Measurements from ENCODE around the gene GPC5.
"Not testable (repeated sequence)": the region's sequence is repeated elsewhere in the genome, so short reads cannot be mapped to it uniquely, and the experiment has no call there.

Gene GPC5

DNA sequence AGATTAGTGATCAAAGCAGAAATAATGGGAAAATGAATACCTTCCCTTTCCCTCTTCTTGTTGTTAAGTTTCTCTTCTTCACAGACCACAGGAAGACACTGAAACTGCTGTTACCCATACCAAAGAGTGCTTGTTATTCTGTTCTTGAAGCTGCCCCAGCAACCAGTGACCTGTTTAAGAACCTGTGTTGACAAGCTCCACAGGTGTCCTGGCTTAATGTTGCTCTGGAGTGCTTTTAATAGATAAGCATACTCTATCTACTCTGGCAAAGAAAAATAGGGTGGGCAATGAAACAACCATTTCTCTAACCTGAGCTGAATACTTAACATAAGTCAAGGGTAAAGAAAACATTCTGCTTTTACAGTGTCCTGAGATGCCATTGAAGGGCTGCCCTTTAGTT, 1321.4 kb downstream of the GPC5 start:
- peak; percentile 97 for DNase-seq

DNA sequence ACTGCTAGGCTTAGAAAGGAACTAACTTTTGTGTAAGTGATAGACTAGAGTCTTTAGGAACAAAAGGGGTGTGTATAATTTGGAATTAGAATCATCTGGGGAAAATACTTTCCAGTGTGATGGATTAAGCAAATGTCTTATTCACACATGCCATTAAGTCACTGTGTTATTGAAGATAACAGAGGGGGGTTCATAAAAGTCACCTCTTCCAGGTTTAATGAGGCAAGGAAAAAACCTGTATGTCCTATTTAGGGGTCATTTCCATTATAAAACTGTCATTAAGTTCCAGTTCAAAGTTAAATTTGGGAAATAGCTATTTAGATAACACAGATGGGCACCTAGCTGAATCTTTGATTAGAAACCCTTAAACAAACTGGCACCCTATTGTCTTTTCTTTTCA, 1323.2 kb downstream of the GPC5 start:
- peak; percentile 39 for DNase-seq

DNA sequence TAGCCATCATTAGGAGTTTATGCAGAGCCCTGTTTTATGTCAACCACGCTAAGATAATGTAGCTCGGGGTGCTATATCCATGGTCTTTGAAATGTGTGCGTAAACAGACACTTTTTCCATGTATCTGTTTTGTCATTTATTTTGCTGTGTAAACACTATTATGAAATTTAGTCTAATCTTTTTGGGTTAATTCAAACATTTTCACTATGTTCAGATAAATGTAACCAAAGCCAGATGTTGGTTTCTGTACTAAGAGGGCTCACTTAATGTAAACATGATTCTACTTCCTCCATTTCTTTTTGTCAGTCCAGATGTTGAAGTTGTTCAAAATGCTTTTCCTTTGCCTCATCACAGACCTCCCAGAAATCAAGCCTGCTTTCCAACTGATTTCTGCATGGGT, 1328.7 kb downstream of the GPC5 start:
- no peak for DNase-seq

DNA sequence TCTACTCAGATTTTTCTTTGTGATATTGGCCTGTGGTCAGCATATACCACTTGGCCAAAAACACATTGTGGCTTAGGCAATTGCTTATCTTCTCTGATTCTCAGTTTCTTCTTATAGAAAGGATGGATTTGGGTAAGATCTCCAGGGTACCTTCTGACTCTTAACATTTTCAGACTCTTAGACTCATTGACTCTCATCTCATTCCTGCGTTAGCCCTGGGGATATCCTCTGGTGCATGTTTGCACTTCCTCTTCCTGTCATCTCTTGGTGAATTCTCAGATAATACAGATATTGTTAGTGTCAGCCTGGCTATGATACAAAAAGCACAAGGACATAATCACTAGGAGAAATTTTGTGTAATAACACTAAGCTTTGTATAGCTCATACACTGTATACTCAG, 1335.6 kb downstream of the GPC5 start:
- no peak for DNase-seq

DNA sequence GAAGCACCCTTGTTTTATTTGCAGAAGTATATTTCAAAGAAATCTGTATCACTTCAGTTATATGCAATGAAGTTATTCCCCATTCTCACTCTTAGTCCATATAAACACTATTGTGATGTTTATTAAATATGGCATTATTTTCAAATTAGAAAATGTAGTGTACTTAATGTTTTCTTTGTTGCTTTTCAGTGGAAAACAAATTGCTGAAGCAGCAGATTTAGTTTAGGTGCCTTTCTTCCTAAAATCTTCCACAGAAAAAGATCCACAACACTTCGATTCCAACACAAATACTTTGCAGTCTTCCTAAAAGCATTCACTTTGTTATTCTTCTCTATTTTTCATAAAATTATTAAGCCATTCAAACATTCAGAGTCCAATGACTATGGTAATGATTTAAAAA, 1336.1 kb downstream of the GPC5 start:
- DNase-seq: no peak

DNA sequence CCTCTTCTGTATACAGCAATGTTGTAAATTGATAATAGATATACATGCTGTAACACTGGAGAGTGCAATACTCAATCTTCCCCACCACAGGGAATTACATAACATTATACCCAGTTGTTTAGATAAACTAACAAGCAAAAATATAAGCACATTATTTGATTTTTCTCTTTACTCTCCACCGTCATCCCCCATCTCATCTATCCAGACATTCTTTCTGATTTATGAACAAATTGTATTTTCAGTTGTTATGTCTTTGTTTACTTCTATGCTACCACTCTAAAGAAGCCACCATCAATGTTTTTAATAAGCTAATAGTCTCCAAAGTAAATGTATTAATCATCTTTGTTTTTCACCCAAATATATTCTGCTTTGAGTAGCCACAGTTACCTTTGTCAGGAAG, 1337.5 kb downstream of the GPC5 start:
- DNase-seq: no peak

DNA sequence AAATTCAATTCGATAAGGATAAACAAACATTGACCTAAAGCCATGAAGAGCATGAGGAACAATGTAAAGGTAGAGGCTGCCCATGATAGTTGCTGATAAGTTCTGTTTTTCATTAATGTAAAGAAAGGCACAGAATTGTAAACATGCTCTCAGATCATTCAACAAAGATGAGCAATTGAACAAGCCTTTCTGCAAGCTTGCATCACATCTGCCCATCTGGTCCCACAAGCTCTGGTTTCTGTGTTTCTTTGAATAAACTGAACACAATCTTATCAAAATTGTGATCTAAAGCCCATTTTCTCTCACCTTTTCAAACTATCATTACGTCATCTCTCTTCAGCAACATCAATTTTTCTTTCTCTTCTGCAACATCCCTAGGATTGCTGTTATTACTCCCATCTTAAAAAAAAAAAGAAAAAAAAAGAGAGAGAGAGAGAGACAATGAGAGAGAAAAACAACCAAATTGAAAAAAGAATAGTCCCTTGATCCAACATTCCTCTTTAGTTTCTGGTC, 1340.9 kb downstream of the GPC5 start:
- DNase-seq: peak; percentile 96

DNA sequence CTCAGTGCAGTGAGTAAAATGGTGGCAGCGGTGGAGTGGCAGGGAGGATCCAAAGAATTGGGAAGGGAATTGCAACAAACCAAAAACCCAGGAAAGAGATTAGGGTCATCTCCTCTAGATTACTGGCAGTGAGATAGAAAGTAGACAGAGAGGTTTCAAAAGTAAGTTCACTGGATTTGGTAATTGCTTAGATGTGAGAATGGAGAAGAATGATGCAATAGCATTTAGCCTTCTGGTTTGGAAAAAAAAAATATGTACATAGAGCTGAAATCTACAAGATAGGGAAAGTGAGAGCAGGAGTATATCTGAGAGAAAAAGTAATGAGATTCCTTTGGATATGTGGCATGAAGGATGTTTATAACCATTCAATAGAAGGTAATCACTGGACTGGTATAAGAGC, 1345.6 kb downstream of the GPC5 start:
- no peak for DNase-seq

DNA sequence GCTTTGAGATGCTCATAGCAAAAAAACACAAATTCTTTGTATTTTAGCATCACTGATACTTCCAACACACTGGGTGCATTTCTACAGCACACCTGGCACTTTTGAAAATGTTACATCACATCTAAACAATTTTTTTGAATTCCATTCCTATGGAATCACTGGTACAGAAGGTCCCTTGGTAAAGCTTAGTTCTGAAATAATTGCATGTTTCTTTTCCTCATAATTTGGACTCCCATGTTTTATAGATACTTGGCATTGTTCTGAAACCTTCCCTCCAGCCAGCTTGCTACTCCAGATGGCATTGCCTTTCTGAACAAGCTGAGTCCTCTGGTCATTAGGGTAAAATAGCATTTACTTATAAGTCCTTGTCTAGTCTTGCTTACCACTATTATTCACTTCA, 1346.8 kb downstream of the GPC5 start:
- DNase-seq: no peak

DNA sequence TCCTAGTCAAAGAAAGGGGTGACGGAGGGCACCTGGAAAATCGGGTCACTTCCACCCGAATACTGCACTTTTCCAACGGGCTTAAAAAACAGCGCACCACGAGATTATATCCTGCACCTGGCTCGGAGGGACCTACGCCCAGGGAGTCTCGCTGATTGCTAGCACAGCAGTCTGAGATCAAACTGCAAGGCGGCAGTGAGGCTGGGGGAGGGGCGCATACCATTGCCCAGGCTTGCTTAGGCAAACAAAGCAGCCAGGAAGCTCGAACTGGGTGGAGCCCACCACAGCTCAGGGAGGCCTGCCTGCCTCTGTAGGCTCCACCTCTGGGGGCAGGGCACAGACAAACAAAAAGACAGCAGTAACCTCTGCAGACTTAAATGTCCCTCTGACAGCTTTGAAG, 1354.3 kb downstream of the GPC5 start:
- not testable (repeated sequence) for DNase-seq

DNA sequence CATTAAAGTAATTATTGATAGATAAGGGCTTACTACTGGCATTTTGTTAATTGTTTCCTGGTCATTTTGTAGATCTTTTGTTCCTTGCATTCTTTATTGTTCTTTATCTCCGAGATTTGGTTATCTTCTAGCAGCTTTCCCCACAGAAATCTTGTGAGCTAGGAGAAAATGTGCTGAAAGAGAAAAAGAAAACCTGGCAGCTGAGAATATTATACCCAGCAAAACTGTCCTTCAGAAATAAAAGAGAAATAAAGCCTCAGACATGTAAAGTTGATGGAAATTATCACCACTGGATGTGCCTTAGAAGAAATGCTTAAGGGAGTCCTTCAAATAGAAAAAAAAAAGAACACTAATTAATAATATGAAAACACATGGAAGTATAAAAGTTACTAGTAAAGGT, 1363.3 kb downstream of the GPC5 start:
- DNase-seq: no peak

DNA sequence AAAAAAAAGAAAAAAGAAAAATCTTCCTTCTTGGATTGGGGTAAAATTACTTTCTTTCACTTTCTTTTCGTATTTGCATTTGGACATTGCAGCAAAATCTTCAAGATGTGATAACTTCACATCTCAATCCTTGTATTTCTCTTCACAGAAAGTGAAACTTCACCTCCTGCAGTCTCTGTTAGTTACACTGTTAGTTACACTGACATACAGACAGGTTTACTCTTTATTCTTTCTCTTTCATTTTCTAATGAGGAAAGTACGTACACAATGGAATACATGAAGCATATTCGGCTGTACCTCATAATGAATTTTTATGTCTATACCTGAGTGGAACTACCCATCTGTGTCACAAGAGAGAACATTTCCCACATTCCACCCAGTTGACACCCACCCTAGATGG, 1369.0 kb downstream of the GPC5 start:
- DNase-seq: no peak

DNA sequence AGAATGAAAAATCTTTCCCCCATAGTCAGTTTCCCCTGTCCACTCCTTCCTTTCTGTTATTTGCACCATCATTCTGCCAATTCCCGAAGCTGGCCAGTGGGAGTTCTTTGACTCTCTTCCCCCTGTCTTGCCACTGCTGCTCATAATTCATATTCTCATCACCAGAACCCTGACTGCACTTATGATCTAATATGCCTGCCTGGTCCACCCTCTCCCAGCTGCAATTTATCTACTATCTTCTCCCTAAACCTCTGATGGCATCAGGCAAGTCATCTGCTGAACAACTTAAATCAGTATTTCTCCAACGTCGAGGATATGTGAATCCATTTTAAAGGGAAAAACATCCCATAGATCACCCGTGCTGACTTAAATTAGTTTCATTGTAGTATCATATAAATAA, 1370.2 kb downstream of the GPC5 start:
- DNase-seq: no peak

DNA sequence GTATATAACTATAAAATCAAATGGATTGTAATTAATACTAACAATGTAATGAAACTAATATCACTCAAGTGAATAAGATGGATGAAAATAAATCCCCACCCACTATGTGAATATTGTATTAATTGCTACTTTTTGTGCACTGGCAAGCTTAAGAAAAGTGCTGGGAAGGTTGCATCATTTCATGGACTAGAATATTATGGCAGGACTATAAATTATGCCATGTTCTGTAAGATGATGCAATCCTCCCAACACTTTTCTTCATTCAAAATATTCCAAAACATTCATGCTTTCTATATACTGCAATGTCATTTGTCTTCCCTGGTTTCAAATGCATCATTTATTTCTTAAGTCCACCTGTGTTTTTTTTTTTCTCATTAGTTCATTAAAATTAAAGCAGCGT, 1370.6 kb downstream of the GPC5 start:
- no peak for DNase-seq

DNA sequence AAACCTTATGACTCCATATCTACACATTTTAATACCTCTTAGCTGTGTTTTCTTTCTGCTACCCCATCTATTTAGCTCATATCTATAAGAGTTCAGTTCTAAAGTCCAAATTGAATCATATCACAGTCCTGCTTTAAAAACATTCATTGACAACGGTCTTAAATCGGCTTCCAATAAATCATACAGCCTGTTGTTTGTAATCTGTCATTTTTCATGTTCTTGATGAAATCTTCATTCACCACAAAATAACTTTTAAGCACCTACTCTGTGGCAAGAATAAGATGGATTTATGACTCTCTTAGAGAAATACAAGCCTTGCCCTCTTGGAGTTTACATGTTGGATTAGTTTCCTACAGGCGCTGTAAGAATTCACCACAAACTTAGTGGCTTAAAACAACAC, 1377.2 kb downstream of the GPC5 start:
- DNase-seq: no peak

DNA sequence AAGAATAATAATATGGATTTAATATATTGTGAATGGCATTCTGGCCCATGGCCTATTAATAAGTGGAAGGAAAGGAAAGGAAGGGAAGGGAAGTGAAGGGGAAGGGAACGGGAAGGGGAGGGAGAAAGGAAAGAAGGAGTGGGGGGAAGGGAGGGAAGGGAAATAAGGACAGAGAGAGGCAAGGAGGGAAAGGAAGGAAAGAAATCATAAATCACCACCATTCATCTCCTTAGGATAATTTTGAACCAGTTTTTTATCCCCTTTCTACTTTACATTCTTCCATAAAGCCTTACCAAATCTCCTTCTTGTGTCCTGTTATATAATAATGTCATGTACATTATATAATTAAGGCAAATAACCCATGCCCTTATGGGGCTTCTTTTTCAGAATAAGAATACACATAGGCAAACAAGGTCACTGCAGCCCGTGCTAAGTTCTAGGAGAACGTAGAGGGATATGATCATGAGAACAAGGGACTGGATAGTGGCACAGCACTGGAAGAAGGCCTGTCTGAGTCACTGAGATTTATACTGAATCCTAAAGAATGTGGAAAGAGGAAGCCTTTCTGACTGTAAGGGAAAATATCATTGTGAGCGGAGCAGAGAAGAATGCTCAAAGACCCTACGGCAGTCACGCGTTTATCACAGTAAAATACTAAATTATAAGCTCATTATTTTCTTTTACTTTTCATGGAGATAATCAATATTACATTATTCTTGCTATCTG, 1383.7 kb downstream of the GPC5 start:
- no peak for DNase-seq

DNA sequence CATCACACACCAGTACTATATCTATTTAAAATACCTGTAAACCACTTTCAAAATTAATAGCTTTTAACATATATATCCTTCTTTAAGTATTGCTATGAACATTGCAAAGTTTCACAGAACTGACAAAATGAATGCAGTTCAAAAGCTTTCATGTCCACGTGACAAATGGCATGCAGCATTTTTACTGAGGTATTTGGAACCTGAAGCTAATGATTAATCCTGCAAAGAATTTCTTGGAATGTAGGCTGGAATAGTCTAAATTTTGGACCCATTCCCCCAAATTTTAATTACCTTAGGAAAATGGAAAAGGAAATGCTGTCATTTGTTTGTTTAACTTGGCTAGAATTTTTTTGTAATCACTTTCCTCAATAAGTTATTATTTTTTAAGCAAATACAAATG, 1404.4 kb downstream of the GPC5 start:
- DNase-seq: no peak

DNA sequence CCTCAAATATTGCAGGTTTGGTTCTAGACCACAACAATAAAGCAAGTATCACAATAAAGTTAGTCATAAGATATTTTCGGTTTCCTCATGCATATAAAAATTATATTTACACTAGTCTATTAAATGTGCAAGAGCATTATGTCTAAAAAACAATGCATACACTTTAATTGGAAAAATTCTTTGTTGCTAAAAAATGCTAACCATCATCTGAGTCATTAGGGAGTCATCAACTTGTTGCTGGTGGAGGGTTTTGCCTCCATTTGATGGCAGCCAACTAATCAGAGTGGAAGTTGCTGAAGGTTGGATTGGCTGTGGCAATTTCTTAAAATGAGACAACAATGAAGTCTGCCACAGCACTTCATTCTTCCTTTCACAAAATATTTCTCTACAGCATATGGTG, 1405.9 kb downstream of the GPC5 start:
- DNase-seq: no peak

DNA sequence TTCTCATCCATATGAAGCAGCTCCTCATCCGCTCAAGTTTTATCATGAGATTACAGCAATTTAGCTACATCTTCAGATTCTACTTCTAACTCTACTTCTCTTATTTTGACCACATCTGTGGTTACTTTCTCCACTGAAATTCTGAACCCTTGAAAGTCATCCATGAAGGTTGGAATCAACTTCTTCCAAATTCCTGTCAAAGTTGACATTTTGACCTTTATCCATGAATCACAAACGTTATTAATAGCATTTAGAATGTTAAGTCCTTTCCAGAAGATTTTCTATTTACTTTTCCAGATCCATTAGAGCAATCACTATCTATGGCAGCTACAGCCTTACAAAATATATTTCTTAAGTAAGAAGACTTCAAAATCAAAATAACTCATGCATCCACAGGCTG, 1406.5 kb downstream of the GPC5 start:
- no peak for DNase-seq

DNA sequence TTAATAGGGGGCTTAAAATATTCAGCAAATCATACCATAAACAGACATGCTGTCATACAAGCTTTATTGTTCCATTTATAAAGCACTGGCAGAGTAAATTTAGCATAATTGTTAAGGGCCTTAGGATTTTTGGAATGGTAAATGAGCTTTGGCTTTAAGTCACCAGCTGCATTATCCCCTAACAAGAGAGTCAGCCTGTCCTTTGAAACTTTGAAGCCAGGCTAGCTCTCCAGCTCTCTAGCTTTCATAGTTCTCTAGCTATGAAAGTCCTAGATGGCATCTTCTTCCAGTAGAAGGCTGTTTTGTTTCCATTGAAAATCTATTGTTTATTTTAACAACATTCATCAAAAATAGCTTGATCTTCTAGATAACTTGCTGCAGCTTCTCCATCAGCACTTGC, 1407.3 kb downstream of the GPC5 start:
- DNase-seq: no peak

DNA sequence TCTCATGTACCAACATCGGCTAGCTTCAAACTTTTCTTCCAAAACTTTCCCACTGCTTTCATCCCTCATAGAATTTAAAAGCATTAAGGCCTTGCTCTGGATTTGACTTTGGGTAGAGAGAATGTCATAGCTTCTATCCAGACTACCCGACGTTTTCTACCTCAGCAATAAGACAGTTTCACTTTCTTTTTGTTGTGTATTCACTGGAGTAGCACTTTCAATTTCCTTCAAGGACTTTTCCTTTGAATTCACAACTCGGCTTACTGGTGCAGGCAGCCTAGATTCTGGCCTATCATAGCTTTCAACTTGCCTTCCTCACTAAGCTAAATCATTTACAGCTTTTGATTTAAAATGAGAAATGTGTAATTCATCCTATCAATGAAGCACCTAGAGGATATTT, 1407.8 kb downstream of the GPC5 start:
- no peak for DNase-seq

DNA sequence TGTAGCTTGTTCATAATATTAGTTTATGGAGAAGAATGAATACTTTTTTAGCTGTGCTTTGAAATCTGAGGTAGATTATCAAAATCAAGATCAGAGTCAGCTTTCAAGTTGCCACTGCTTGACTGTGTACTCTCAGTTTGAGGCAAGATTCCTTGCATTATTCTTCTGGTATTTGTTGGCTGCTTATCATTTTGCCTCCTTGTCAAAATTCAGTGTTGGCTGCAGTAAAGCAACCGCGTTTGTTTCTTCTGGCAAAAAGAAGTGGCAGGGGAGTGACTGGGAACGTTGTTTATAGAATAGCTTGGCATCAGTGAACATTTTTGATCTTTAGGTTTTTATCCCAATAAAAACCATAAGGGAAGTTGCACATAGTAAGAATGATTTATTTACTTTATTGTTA, 1408.9 kb downstream of the GPC5 start:
- no peak for DNase-seq

DNA sequence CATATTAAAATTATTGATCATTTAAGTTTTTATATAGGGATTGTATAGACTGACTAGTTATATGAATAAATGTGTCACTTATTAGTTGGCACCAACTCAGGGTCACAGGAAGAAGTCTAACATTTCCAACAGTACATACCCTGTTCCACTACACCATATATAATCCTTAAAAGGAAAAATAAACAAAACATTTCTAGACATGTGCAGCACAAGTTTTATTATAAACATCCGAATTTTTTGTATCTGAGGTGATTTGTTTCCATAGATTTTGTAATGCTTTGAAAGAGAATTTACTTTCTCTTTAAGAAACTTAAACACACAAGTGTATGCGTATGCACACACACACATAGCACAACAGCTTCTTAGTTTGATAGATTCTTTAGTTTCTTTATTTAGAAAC, 1409.5 kb downstream of the GPC5 start:
- DNase-seq: no peak

DNA sequence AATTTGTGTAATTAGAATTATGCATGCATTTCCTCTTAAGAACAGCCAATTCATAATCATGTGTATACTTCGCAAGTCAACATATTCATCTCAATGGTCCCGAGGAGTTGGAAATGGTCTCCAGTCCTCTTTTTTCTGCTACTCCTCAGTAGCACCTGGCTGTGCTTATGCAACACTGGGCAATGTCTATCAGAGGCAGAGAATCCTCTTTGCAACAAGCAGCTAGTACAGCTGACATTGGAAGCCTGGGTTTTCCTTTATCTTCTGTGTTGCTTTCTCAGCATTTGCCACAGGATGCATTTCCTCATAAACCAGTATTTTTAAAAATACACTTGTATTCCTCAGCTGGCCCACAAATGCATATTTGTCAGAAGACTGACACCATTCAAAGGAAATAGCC, 1422.9 kb downstream of the GPC5 start:
- peak; percentile 69 for DNase-seq

DNA sequence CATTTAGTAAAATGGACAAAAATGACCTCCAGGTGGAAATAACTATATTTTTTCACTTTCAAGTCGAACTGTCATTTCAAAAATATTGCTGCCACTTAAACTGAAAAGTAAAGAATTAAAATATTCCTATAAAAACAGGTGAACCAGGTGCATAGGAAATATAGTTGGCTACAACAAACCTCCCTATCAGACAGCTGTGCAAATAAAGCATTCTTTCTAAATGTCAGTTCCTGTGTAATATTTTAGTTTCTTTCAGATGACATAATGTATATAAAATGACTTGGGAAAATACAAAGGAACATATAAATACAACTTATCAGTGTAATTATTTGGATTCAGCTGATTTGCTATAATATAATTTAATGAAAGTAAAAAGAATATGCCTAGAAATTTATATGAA, 1424.6 kb downstream of the GPC5 start:
- peak; percentile 89 for DNase-seq
